LNCAP (cell line): ENCODE data around the gene NUP50.

Experiments used
- CTCF ChIP-seq: fragments of 450-650 bp; IDR thresholded peaks from 2 replicates; pipeline ENCODE4 v1.5.1; 2017; ENCODE audit warnings: mild to moderate bottlenecking

Gene NUP50

GRCh38 chr22:45202333-45203149 lies 38.8 kb downstream of the NUP50 start:
- TF ChIP-seq CTCF, result no peak

- no peak for TF ChIP-seq CTCF
These were observed 39.6 kb downstream of the NUP50 start for GRCh38 chr22:45203150-45203951.

GRCh38 chr22:45204241-45204640 lies 40.5 kb downstream of the NUP50 start:
- TF ChIP-seq CTCF, result no peak

- no peak for TF ChIP-seq CTCF
These were observed 41.1 kb downstream of the NUP50 start for GRCh38 chr22:45204819-45205218.

- TF ChIP-seq CTCF, result no peak
These were observed 41.7 kb downstream of the NUP50 start for GRCh38 chr22:45205276-45205925.

- no peak for TF ChIP-seq CTCF
These were observed 42.5 kb downstream of the NUP50 start for GRCh38 chr22:45206233-45206632.

GRCh38 chr22:45207533-45207932 lies 43.8 kb downstream of the NUP50 start:
- TF ChIP-seq CTCF, result no peak
